C4-2B (cell line): ENCODE results near the gene USP9Y.

Experiments
- H3K27ac ChIP-seq: fragments of 450-650 bp; 2 replicates; pipeline ENCODE4 v1.5.1; 2017
- CTCF ChIP-seq: fragments of 450-650 bp; conservative IDR thresholded peaks from 2 replicates; pipeline ENCODE4 v1.5.1; 2017; ENCODE audit warnings: mild to moderate bottlenecking
- ZFX ChIP-seq: fragments of 450-650 bp; IDR thresholded peaks from 2 replicates; pipeline ENCODE4 v1.6.1; 2017

USP9Y gene

DNA sequence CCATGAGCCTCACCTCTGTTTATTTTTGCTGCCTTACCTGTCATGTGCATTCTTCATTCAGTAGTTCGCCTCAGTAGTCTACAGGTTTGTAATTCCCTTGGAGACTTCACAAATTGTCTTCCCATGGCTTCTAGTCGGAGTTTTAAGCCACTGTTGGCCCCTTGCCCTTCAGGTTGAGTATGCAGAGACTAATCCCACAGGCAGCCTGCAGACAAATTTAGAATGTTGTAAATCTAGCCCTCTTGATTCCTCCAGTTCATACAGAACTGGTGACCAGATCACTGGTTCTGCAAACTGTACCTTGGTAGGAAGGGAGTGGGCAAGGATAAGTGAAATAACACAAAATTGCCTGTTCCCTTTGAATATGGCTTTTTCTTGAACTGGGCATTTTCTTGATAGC, 33.0 kb downstream of the USP9Y start:
- TF ChIP-seq CTCF, result no peak
- no peak for TF ChIP-seq ZFX
- H3K27ac ChIP-seq, result no peak overlapping the region

DNA sequence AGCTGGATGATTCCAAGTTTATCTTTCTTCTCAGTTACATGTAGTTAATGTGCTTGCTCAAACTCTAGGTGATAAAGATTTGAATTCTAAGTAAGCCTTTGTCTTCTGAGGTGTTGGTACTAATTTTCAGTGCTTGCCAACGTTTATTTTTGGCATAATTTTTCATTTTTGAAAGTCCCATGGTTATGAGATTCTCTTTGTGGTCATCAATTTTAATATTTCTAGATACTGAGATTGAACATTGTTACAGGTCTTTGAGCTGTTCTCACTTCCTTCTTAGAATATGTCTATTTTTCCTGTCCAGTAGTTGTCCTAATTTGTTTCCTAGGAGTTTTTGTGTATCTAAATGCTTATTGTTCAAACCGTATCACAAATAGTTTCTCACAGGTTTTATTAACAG, 40.4 kb downstream of the USP9Y start:
- no peak for TF ChIP-seq ZFX
- TF ChIP-seq CTCF, result no peak
- no peak overlapping the region for H3K27ac ChIP-seq

DNA sequence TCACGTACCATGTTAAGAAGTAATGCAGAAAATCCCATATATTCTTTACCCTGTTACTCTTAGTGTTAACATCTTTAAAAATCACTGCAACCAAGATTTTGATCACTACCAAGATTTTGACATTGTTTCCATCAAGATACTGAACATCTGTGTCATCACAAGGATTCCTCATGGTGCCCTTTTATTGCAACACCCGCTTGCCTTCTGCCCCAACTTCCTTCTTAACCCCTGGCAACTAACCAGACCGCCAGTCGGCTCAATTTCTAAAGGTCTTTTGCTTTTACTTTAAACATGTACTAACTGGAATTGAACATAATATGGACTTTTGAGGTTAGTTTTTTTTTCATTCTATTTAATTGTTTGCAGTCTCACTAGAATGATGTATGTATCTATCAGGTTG, 41.7 kb downstream of the USP9Y start:
- TF ChIP-seq ZFX (no peak), CTCF (no peak)
- H3K27ac ChIP-seq, result no peak overlapping the region

DNA sequence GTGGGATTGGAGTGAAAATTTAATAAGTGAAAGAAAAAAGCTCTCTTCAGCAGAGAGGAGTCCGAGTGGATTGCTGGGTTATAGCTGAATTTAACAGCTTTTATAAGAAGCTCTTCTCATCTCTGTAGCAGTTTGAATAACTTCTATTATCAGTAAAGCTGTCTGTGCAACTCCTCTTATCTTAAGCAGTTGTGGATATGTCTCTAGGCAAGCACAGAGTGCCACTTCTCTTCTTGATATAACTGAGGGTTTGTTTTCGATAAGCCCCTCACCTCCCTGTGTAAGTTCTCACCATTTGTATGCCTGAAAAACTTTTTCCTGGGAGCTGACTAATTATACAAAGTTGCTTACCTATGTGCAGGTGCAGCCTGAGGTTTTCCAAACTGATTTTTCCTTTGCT, 43.1 kb downstream of the USP9Y start:
- H3K27ac ChIP-seq, result no peak overlapping the region
- no peak for TF ChIP-seq ZFX
- no peak for TF ChIP-seq CTCF

- no peak overlapping the region for H3K27ac ChIP-seq
- TF ChIP-seq ZFX, result no peak
- TF ChIP-seq CTCF, result no peak
These were observed 48.3 kb downstream of the USP9Y start for GRCh38 chrY:12749293-12749692.

DNA sequence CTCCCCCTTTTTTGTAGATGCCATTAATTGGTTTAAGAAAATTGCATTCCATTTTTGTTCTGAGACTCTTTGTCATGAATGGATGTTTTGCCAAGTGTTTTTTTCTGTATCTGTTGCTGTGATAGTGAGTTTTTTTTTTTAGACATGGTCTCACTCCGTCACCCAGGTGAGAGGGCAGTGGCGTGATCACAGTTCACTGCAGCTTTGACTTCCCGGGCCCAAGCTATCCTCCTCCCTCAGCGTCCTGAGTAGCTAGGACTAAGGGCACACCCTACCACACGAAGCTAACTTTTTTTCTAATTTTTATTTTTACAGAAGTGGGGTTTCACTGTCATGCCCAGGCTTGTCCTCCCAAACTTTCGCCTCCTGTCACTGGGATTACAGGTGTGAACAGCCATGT, 51.8 kb downstream of the USP9Y start:
- no peak overlapping the region for H3K27ac ChIP-seq

DNA sequence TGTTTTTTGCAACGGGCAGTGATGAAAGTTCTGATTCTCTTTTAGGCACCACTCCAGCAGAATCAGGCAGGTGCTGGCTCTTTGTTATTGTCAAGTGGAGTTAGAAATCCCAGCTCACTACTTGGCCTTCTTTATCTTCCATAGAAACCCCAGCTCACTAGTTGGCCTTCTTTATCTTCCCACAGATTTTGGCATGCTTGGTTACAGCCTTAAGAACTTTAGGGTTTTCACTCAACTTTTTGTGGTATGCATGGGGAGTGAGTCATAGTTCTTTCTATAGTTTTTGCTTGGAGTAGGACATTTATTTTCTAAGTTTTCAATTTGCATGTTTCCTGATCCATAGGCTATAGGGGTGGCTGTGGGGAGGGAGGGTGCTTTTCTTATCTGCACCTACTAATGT, 55.0 kb downstream of the USP9Y start:
- H3K27ac ChIP-seq, result no peak overlapping the region
- TF ChIP-seq CTCF, result no peak

More for the DNA sequence above, 51.8 kb downstream of the USP9Y start:
- TF ChIP-seq ZFX (no peak), CTCF (no peak)

- TF ChIP-seq ZFX (no peak), CTCF (no peak)
- H3K27ac ChIP-seq, result no peak overlapping the region
These were observed 64.9 kb downstream of the USP9Y start for GRCh38 chrY:12765976-12766375.
